HL-60 (cell line): ENCODE results near the gene AKAP13.

ENCODE experiments used
- DNase-seq, 2 experiments: peaks; one replicate each; pipeline ENCODE4 v3.0.0-alpha.2; 2010 to 2020; ENCODE audit warnings: low read depth in 1 of 2, low spot score in 1 of 2
- H3K27ac ChIP-seq: fragments of 250-450 bp; sonication (Bioruptor Pico); replicated peaks from 2 replicates; pipeline ENCODE4 v1.5.1; 2020; ENCODE audit warnings: mild to moderate bottlenecking, moderate library complexity
- H3K27me3 ChIP-seq: fragments of 250-450 bp; sonication (Bioruptor Pico); 2 replicates; pipeline ENCODE4 v1.5.1; 2021; ENCODE audit warnings: mild to moderate bottlenecking, moderate library complexity; ENCODE audit not compliant: insufficient read depth, poor library complexity, severe bottlenecking
- H3K4me3 ChIP-seq: replicated peaks from 2 replicates; pipeline ENCODE4 v1.5.1; 2011; ENCODE audit warnings: mild to moderate bottlenecking, control low read depth, low read length; ENCODE audit not compliant: insufficient read depth
- GABPA ChIP-seq: IDR thresholded peaks from 2 replicates; pipeline ENCODE4 v1.6.1; 2012; ENCODE audit warnings: low read depth
- POLR2AphosphoS5 ChIP-seq: IDR thresholded peaks from 2 replicates; pipeline ENCODE4 v1.6.1; 2012; ENCODE audit warnings: low read depth
- SPI1 ChIP-seq: IDR thresholded peaks from 2 replicates; pipeline ENCODE4 v1.6.1; 2012; ENCODE audit warnings: low read depth, mild to moderate bottlenecking, borderline replicate concordance
- TF ChIP-seq, protein P1 (sequence below): IDR thresholded peaks from 2 replicates; pipeline ENCODE4 v1.6.1; 2012; ENCODE audit warnings: low read depth; ENCODE audit not compliant: insufficient replicate concordance
- TF ChIP-seq, protein P2 (sequence below): IDR thresholded peaks from one replicate; pipeline ENCODE4 v1.5.1; 2011; ENCODE audit warnings: low read length, control low read depth, inconsistent platforms; ENCODE audit not compliant: insufficient read depth

The AKAP13 gene

DNA sequence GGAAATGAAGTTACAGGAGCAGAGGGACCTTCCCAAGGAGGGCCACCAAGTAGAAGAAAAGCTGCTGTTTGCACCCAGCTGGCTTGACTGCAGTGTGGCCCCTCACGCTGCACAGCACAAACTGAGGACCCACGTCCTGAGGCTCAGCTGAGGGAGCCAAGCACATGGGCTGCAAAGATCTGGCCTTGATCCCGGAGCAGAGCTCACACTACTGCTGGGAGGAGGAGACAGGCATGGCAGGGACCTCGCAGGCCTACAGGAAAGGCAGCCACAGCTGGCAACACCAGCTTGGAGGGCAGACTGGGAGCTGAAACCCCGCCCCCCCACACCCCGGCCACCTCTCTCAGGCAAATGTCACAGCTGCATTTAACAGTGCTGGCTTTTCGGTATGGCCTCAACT lies 374.6 kb downstream of the AKAP13 start:
- no peak for TF ChIP-seq POLR2AphosphoS5
- no peak for TF ChIP-seq GABPA
- TF ChIP-seq, protein P1, sequence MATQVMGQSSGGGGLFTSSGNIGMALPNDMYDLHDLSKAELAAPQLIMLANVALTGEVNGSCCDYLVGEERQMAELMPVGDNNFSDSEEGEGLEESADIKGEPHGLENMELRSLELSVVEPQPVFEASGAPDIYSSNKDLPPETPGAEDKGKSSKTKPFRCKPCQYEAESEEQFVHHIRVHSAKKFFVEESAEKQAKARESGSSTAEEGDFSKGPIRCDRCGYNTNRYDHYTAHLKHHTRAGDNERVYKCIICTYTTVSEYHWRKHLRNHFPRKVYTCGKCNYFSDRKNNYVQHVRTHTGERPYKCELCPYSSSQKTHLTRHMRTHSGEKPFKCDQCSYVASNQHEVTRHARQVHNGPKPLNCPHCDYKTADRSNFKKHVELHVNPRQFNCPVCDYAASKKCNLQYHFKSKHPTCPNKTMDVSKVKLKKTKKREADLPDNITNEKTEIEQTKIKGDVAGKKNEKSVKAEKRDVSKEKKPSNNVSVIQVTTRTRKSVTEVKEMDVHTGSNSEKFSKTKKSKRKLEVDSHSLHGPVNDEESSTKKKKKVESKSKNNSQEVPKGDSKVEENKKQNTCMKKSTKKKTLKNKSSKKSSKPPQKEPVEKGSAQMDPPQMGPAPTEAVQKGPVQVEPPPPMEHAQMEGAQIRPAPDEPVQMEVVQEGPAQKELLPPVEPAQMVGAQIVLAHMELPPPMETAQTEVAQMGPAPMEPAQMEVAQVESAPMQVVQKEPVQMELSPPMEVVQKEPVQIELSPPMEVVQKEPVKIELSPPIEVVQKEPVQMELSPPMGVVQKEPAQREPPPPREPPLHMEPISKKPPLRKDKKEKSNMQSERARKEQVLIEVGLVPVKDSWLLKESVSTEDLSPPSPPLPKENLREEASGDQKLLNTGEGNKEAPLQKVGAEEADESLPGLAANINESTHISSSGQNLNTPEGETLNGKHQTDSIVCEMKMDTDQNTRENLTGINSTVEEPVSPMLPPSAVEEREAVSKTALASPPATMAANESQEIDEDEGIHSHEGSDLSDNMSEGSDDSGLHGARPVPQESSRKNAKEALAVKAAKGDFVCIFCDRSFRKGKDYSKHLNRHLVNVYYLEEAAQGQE, result no peak
- no peak for TF ChIP-seq SPI1
- TF ChIP-seq, protein P2, sequence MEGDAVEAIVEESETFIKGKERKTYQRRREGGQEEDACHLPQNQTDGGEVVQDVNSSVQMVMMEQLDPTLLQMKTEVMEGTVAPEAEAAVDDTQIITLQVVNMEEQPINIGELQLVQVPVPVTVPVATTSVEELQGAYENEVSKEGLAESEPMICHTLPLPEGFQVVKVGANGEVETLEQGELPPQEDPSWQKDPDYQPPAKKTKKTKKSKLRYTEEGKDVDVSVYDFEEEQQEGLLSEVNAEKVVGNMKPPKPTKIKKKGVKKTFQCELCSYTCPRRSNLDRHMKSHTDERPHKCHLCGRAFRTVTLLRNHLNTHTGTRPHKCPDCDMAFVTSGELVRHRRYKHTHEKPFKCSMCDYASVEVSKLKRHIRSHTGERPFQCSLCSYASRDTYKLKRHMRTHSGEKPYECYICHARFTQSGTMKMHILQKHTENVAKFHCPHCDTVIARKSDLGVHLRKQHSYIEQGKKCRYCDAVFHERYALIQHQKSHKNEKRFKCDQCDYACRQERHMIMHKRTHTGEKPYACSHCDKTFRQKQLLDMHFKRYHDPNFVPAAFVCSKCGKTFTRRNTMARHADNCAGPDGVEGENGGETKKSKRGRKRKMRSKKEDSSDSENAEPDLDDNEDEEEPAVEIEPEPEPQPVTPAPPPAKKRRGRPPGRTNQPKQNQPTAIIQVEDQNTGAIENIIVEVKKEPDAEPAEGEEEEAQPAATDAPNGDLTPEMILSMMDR, result no peak
- H3K27me3 ChIP-seq, result no peaks in the 10 kb centered on the region
- H3K4me3 ChIP-seq, result no peak overlapping the region
- no peak for DNase-seq
- H3K27ac ChIP-seq, result no peak overlapping the region

DNA sequence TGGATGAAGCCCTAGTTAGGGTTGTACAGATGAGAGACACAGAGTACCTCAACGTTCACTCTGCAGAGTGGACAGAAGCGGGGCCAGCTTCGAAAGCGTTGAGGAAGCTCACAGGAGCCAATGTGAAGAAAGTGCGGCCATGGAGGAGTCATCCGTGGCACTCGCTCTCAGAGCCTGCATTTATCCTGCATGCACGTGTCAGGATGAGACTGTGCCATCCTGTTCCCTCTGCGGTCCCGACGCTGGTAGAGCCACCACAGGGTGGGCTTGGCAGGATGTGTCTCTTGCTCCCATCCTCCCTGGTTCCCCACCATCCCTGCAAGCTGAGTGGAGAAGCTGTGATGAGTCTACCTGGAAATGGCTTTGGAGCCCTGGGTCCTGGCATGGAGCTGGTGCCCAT lies 375.1 kb downstream of the AKAP13 start:
- H3K27ac ChIP-seq, result no peak overlapping the region
- no peaks in the 10 kb centered on the region for H3K27me3 ChIP-seq
- no peak overlapping the region for H3K4me3 ChIP-seq
- TF ChIP-seq, protein P1, result no peak
- TF ChIP-seq, protein P2, result no peak
- TF ChIP-seq SPI1 (no peak), GABPA (no peak), POLR2AphosphoS5 (no peak)
- DNase-seq, result no peak

DNA sequence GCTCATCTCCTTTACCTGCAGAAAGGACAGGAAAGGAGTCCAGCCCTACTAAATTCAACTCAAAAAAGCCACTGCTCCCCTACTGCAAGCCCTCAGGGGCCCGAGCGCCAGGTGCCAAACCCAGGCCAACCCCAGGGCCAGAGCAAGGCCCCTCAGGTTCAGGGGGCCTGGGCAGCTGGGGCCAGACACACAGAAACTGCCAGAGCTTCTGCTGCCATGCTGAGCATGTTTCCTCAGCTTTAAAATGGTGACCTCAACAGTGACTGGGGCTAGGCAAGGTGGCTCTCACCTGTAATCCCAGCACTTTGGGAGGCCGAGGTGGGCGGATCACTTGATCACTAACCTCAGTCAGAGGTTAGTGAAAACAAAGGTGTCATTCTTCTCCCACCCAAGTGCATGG lies 375.5 kb downstream of the AKAP13 start:
- TF ChIP-seq, protein P2, result no peak
- TF ChIP-seq, protein P1, result no peak
- TF ChIP-seq GABPA, result no peak
- TF ChIP-seq POLR2AphosphoS5, result no peak
- TF ChIP-seq SPI1, result no peak
- Histone ChIP-seq H3K27ac (no peak overlapping the region), H3K27me3 (no peaks in the 10 kb centered on the region), H3K4me3 (no peak overlapping the region)
- DNase-seq, result no peak
